GM19043 (cell line): ENCODE results near the gene MED1.
A peak's percentile ranks its signal among the peaks of the same experiment; 100 is the strongest.
"Not testable (repeated sequence)": the region's sequence is repeated elsewhere in the genome, so short reads cannot be mapped to it uniquely, and the experiment has no call there.

Source experiments
- ATAC-seq: cut with Tn5 transposase; IDR thresholded peaks from one replicate; pipeline ENCODE4 v1.9.1; 2021; ENCODE audit warnings: low read depth; ENCODE audit not compliant: unreplicated experiment

The MED1 gene

GRCh38 chr17:39443326-39443725 lies 7.7 kb downstream of the MED1 start:
- no peak for ATAC-seq

GRCh38 chr17:39439868-39440267 lies 11.2 kb downstream of the MED1 start:
- ATAC-seq, result not testable (repeated sequence)

GRCh38 chr17:39429600-39429999 lies 21.5 kb downstream of the MED1 start:
- ATAC-seq, result no peak

GRCh38 chr17:39416141-39416540 lies 34.9 kb downstream of the MED1 start:
- no peak for ATAC-seq

GRCh38 chr17:39410279-39410678 lies 40.8 kb downstream of the MED1 start:
- ATAC-seq, result no peak

GRCh38 chr17:39408360-39408759 lies 42.7 kb downstream of the MED1 start:
- no peak for ATAC-seq

GRCh38 chr17:39406951-39407350 lies 44.1 kb downstream of the MED1 start:
- ATAC-seq, result no peak

- ATAC-seq, result no peak
Observed at GRCh38 chr17:39405436-39405835, 45.6 kb downstream of the MED1 start.

GRCh38 chr17:39404542-39405378 lies 46.3 kb downstream of the MED1 start:
- ATAC-seq, result no peak

GRCh38 chr17:39402890-39403605 lies 48.0 kb downstream of the MED1 start:
- no peak for ATAC-seq

- peak; percentile 39 for ATAC-seq
Observed at GRCh38 chr17:39402244-39402889, 48.7 kb downstream of the MED1 start.

- ATAC-seq, result peak; percentile 66
Observed at GRCh38 chr17:39401412-39402243, 49.4 kb downstream of the MED1 start, which contains the start of gene FBXL20. Gene FBXL20 (minus strand): TSS chr17:39401626. CDS start chr17:39401402, 224 bp downstream.

GRCh38 chr17:39400547-39401411 lies 50.3 kb downstream of the MED1 start:
- no peak for ATAC-seq

- no peak for ATAC-seq
Observed at GRCh38 chr17:39399791-39400190, 51.3 kb downstream of the MED1 start.

- ATAC-seq, result no peak
Observed at GRCh38 chr17:39393736-39394135, 57.3 kb downstream of the MED1 start.

- no peak for ATAC-seq
Observed at GRCh38 chr17:39391448-39391847, 59.6 kb downstream of the MED1 start.

- ATAC-seq, result no peak
Observed at GRCh38 chr17:39385040-39385439, 66.0 kb downstream of the MED1 start.

GRCh38 chr17:39380144-39380543 lies 70.9 kb downstream of the MED1 start:
- ATAC-seq, result no peak

- no peak for ATAC-seq
Observed at GRCh38 chr17:39376434-39376833, 74.6 kb downstream of the MED1 start.
